Keratinocyte (primary cell): Measurements from ENCODE around the gene MNAT1. TPM values are rescaled to one million over a fixed set of nuclear protein-coding genes. Genes with fewer than 3 reads are reported as not detected.

ENCODE experiments used
- DNase-seq: peaks from one replicate; pipeline ENCODE4 v3.0.0-alpha.2; 2011; ENCODE audit warnings: low read depth, missing footprints, low spot score
- FAIRE-seq: peaks from 2 replicates; lab custom pipeline; 2011; peaks lifted over from hg19 to GRCh38; lab: Jason Lieb, UNC
- H2AFZ ChIP-seq: 2 replicates; pipeline ENCODE4 v1.6.0; 2012; ENCODE audit warnings: low read length, control low read depth, inconsistent platforms; ENCODE audit not compliant: control insufficient read depth
- H3K27ac ChIP-seq: 2 replicates; pipeline ENCODE4 v1.5.1; 2011; ENCODE audit warnings: low read length; ENCODE audit not compliant: control insufficient read depth, insufficient read depth
- H3K27me3 ChIP-seq: 3 replicates; pipeline ENCODE4 v1.6.0; 2011; ENCODE audit warnings: low read length; ENCODE audit not compliant: control insufficient read depth, insufficient read depth; ENCODE audit errors: extremely low read depth
- H3K36me3 ChIP-seq, 2 experiments: 2 replicates in 1 of 2; 3 replicates in 1 of 2; pipeline ENCODE4 v1.5.1; 2011; ENCODE audit warnings: low read length in 2 of 2, mild to moderate bottlenecking in 1 of 2; ENCODE audit not compliant: control insufficient read depth in 2 of 2, insufficient read depth in 2 of 2; ENCODE audit errors: extremely low read depth in 1 of 2
- H3K4me1 ChIP-seq: 3 replicates; pipeline ENCODE4 v1.5.1; 2011; ENCODE audit warnings: low read length; ENCODE audit not compliant: control insufficient read depth, insufficient read depth; ENCODE audit errors: extremely low read depth
- H3K4me2 ChIP-seq: 3 replicates; pipeline ENCODE4 v1.6.0; 2011; ENCODE audit warnings: low read depth, low read length; ENCODE audit not compliant: control insufficient read depth, insufficient read depth; ENCODE audit errors: extremely low read depth
- H3K4me3 ChIP-seq, 3 experiments: fragments of 200-600 bp in 1 of 3; sonication (generic) in 1 of 3; 2 replicates in 2 of 3; 3 replicates in 1 of 3; pipeline ENCODE4 v1.5.1; 2011 to 2016; ENCODE audit warnings: low read length in 3 of 3, mild to moderate bottlenecking in 3 of 3, control low read depth in 2 of 3, inconsistent platforms in 1 of 3, low read depth in 1 of 3, mixed read lengths in 1 of 3, mixed run types in 1 of 3, moderate library complexity in 1 of 3; ENCODE audit not compliant: control insufficient read depth in 2 of 3, insufficient read depth in 2 of 3; ENCODE audit errors: extremely low read depth in 1 of 3
- H3K79me2 ChIP-seq: 2 replicates; pipeline ENCODE4 v1.6.0; 2012; ENCODE audit warnings: low read length; ENCODE audit not compliant: control insufficient read depth, insufficient read depth
- H3K9ac ChIP-seq: 3 replicates; pipeline ENCODE4 v1.6.0; 2011; ENCODE audit warnings: low read length; ENCODE audit not compliant: control insufficient read depth, insufficient read depth; ENCODE audit errors: extremely low read depth
- H3K9me1 ChIP-seq: 3 replicates; pipeline ENCODE4 v1.6.0; 2011; ENCODE audit warnings: low read length; ENCODE audit not compliant: control insufficient read depth, insufficient read depth; ENCODE audit errors: extremely low read depth
- H3K9me3 ChIP-seq: 2 replicates; pipeline ENCODE4 v1.5.1; 2012; ENCODE audit warnings: low read depth, low read length; ENCODE audit not compliant: control insufficient read depth
- H4K20me1 ChIP-seq: 3 replicates; pipeline ENCODE4 v1.6.0; 2011; ENCODE audit warnings: low read length; ENCODE audit not compliant: control insufficient read depth, insufficient read depth; ENCODE audit errors: extremely low read depth
- EZH2 ChIP-seq: IDR thresholded peaks from one replicate; pipeline ENCODE4 v1.6.1; 2012; ENCODE audit warnings: inconsistent platforms, mild to moderate bottlenecking, low read length, moderate library complexity
- dilution Hi-C: fragments of 300-500 bp; cut with MboI; formaldehyde crosslinking; loops from one replicate; pipeline ENCODE4 v1.7.0; 2020; ENCODE audit warnings: low sequenced_read_pairs; ENCODE audit not compliant: extremely low pct_ligation_motif_present
- polyA plus RNA-seq, 5 experiments: library from polyadenylated mRNA; depleted of rRNA in 3 of 5; stranded (reverse) in 3 of 5; stranded (forward) in 1 of 5; unstranded in 1 of 5; fragments of >200 nt; gene quantifications; 1 replicate in 1 of 5; 2 replicates in 3 of 5; 3 replicates in 1 of 5; pipeline versions ENCODE4 v1.2.1 to v1.2.3, GENCODE V29; 2011 to 2012; ENCODE audit warnings: missing spikeins in 2 of 5, low read depth in 1 of 5, low replicate concordance in 1 of 5
- TF ChIP-seq, protein P1 (sequence below), 3 experiments: IDR thresholded peaks in 1 of 3; conservative IDR thresholded peaks in 1 of 3; optimal IDR thresholded peaks in 1 of 3; 2 replicates in 2 of 3; 3 replicates in 1 of 3; pipeline versions ENCODE3 to v1.5.1; 2011; ENCODE audit warnings: low read length in 3 of 3, mild to moderate bottlenecking in 3 of 3, moderate library complexity in 2 of 3, control low read depth in 1 of 3, inconsistent platforms in 1 of 3; ENCODE audit not compliant: insufficient read depth in 2 of 3; ENCODE audit errors: extremely low read depth in 1 of 3

Gene MNAT1
- polyA plus RNA-seq, 1 donor (not counting 4 experiments of a cell fraction or from before 2014, with no cell fraction given), result 79.5 TPM

- H2AFZ ChIP-seq, result no peak overlapping the region
- no peak overlapping the region for H3K27ac ChIP-seq
- no peaks in the 10 kb centered on the region for H4K20me1 ChIP-seq
- FAIRE-seq (no peak), DNase-seq (no peak)
- H3K9ac ChIP-seq, result no peak overlapping the region
- peaks cover 12% of the 10 kb centered on the region for H3K4me1 ChIP-seq
- no peak overlapping the region for H3K4me2 ChIP-seq
- no peaks in the 10 kb centered on the region for H3K9me1 ChIP-seq
- TF ChIP-seq EZH2, result no peak
- TF ChIP-seq, protein P1, sequence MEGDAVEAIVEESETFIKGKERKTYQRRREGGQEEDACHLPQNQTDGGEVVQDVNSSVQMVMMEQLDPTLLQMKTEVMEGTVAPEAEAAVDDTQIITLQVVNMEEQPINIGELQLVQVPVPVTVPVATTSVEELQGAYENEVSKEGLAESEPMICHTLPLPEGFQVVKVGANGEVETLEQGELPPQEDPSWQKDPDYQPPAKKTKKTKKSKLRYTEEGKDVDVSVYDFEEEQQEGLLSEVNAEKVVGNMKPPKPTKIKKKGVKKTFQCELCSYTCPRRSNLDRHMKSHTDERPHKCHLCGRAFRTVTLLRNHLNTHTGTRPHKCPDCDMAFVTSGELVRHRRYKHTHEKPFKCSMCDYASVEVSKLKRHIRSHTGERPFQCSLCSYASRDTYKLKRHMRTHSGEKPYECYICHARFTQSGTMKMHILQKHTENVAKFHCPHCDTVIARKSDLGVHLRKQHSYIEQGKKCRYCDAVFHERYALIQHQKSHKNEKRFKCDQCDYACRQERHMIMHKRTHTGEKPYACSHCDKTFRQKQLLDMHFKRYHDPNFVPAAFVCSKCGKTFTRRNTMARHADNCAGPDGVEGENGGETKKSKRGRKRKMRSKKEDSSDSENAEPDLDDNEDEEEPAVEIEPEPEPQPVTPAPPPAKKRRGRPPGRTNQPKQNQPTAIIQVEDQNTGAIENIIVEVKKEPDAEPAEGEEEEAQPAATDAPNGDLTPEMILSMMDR (optimal IDR thresholded peaks at IDR 0.05 in 1 of 3, IDR thresholded peaks at IDR 0.05 in 1 of 3, conservative IDR thresholded peaks at IDR 0.05 in 1 of 3; ENCODE audit: extremely low read depth in 1 of 3, insufficient read depth in 2 of 3, low read length in 3 of 3), result no peak
- no peaks in the 10 kb centered on the region for H3K9me3 ChIP-seq
- no peaks in the 10 kb centered on the region for H3K79me2 ChIP-seq
- H3K36me3 ChIP-seq, result peaks cover 0 to 1% of the 10 kb centered on the region in 2 experiments
- H3K4me3 ChIP-seq, result no peak overlapping the region
- dilution Hi-C loops, result no loop called here
- no peaks in the 10 kb centered on the region for H3K27me3 ChIP-seq
Measured at GRCh38 chr14:60803871-60804270, 69.3 kb downstream of the MNAT1 start.

GRCh38 chr14:60805841-60806430 is 71.4 kb downstream of the MNAT1 start:
- TF ChIP-seq EZH2, result no peak
- TF ChIP-seq, protein P1 (optimal IDR thresholded peaks at IDR 0.05 in 1 of 3, IDR thresholded peaks at IDR 0.05 in 1 of 3, conservative IDR thresholded peaks at IDR 0.05 in 1 of 3; ENCODE audit: extremely low read depth in 1 of 3, insufficient read depth in 2 of 3, low read length in 3 of 3), result no peak
- Histone ChIP-seq H4K20me1 (no peaks in the 10 kb centered on the region), H2AFZ (no peak overlapping the region), H3K9ac (no peak overlapping the region), H3K9me1 (no peaks in the 10 kb centered on the region), H3K4me3 (no peak overlapping the region), H3K9me3 (no peaks in the 10 kb centered on the region), H3K36me3 (no peaks in the 10 kb centered on the region), H3K27ac (no peak overlapping the region), H3K4me1 (peaks cover 12% of the 10 kb centered on the region), H3K4me2 (no peak overlapping the region), H3K27me3 (no peaks in the 10 kb centered on the region), H3K79me2 (no peaks in the 10 kb centered on the region)
- FAIRE-seq, result peak; percentile 92
- dilution Hi-C loops, result no loop called here
- peak; percentile 21 for DNase-seq
